Sciatic nerve (tissue), 2 donors: Measurements from ENCODE around the gene WNT9B. TPM values are rescaled to one million over a fixed set of nuclear protein-coding genes. Genes with fewer than 3 reads are reported as not detected.

Experiments used
- ATAC-seq: fragments of 200-7000 bp; cut with Tn5 transposase; one replicate; pipeline ENCODE4 v1.9.1; 2020; ENCODE audit warnings: mild to moderate bottlenecking, moderate library complexity
- DNase-seq: peaks from one replicate; pipeline ENCODE4 v3.0.0-alpha.2; 2020; ENCODE audit warnings: low spot score
- intact Hi-C: fragments of 100-400 bp; cut with DNase I; formaldehyde crosslinking; loops from one replicate; pipeline ENCODE4 v1.14.2; 2022
- total RNA-seq: library from RNA; stranded (reverse); fragmentation: NEBNext Ultra II Directional; extraction: Animal tissue kit (Norgen Biotek cat#: 25700); gene quantifications from one replicate; pipeline ENCODE4 v1.2.1, GENCODE V29; 2021
- donor health status: DM: no; HTN: no; CAD: no.
- donor health status: DM: no; HTN: no; CAD: no.

Gene WNT9B
- total RNA-seq, 1 donor from 2014 or later = not detected

DNA sequence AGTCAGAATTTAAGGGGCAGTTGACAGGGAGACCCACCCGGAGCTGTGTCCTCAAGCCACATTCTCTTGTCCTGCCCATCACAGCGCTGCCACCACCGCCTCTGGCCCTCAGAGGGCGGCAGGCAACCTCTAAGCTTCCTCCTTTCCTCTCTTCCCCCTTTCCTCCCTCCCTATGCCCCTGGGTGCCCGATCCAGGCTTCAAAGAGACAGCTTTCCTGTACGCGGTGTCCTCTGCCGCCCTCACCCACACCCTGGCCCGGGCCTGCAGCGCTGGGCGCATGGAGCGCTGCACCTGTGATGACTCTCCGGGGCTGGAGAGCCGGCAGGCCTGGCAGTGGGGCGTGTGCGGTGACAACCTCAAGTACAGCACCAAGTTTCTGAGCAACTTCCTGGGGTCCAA, 23.5 kb downstream of the WNT9B start:
- intact Hi-C loops = no loop called here
- no peak for DNase-seq
- ATAC-seq = no peak

DNA sequence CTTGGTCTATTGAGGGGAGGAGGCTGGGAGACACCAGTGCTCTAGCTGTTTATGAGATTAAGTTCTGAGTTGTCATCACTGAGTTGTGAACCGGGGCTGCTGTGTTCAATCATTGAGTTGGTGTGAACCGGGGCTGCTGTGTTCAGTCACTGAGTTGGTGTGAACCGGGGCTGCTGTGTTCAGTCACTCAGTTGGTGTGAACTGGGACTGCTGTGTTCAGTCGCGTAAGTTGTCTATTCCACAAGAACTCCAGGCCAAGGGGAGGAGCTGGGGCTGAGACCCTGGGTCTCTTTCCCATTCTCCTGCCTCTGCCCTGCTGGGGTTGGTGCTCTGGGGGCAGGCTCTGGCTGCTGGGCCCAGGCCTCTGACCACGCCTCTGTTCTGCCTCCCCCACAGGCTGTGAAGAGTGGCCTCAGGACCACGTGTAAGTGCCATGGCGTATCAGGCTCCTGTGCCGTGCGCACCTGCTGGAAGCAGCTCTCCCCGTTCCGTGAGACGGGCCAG, 24.5 kb downstream of the WNT9B start:
- no peak for ATAC-seq
- intact Hi-C loops = no loop called here
- DNase-seq = no peak

DNA sequence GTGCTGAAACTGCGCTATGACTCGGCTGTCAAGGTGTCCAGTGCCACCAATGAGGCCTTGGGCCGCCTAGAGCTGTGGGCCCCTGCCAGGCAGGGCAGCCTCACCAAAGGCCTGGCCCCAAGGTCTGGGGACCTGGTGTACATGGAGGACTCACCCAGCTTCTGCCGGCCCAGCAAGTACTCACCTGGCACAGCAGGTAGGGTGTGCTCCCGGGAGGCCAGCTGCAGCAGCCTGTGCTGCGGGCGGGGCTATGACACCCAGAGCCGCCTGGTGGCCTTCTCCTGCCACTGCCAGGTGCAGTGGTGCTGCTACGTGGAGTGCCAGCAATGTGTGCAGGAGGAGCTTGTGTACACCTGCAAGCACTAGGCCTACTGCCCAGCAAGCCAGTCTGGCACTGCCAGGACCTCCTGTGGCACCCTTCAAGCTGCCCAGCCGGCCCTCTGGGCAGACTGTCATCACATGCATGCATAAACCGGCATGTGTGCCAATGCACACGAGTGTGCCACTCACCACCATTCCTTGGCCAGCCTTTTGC, 25.0 kb downstream of the WNT9B start:
- DNase-seq = no peak
- no peak for ATAC-seq
- intact Hi-C loops = no loop called here

DNA sequence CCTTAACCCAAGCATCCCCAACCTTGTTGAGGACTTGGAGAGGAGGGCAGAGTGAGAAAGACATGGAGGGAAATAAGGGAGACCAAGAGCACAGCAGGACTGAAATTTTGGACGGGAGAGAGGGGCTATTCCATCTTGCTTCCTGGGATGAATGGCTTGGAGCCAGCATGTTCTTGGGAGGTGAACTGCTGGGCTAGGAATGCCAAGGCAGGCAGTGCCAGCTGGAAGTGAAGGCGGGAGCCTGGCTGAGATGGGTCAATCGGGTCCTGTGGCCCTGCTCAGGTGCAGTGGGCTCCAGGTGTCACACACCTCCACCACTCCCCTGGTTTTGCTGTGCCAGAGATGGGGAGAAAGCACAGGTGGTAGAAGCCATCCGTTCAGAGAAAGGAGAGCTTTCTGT, 25.5 kb downstream of the WNT9B start:
- no peak for ATAC-seq
- intact Hi-C loops = no loop called here
- no peak for DNase-seq

DNA sequence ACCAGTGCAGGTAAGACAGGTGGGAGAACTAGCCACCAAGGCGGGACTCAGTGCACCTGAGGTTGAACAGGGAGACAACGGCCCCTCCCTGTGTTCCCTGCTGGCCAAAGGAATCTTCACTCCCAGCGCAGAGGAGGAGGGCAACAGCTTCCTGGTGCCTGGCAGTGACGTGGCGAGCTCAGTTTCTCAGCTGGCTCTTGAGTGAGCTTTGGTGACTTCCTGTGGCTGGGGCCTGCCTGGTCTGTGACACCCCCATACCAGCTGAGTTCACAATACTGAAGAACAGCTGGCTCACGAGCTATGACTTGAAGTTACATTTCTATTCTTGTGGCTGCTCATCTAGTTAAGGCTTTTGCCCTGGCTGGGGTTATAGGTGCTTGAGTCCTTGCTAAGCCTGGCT, 26.1 kb downstream of the WNT9B start:
- peak; percentile 40 for ATAC-seq
- DNase-seq = no peak
- intact Hi-C loops = no loop called here

DNA sequence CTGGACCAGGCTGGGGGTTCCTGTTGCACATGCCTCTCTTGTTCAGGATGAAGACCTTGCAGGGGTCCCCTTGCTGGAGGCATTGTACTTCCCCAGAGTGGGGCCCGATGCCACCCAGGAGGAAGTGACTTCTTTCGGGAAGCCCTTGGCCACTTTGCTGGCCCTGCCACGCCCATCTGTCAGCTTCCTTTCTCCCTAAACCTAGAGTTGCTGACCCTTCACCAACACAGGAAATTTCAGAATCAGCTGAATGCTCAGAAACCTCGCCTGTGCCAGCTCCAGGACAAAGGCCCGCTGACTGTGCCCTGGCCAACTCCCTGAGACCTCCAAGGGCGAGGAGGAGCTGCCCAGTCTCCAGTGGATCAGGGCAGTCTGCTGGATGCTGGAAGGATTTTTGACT, 26.7 kb downstream of the WNT9B start:
- ATAC-seq (peak; percentile 65), DNase-seq (no peak)
- intact Hi-C loops = no loop called here

DNA sequence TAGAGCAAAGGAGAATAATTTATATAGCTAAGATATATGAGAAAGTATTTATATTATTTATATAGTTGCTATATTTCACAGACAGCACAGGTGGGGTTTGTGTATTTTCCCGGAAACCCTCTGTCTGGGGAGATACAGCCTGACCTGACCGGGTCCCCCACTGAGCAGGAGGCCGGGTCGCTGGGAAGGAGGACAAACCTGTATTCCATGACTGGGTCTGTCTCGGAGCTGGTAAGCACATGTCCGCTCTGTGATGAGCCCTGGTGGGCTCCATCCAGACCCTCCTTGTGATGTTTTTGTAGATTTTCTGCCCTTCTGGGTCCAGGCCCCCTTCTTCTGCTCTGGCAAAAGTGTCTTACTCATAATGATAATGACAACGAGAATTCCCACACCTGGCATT, 27.7 kb downstream of the WNT9B start:
- ATAC-seq = no peak
- DNase-seq = no peak
- intact Hi-C loops = no loop called here

DNA sequence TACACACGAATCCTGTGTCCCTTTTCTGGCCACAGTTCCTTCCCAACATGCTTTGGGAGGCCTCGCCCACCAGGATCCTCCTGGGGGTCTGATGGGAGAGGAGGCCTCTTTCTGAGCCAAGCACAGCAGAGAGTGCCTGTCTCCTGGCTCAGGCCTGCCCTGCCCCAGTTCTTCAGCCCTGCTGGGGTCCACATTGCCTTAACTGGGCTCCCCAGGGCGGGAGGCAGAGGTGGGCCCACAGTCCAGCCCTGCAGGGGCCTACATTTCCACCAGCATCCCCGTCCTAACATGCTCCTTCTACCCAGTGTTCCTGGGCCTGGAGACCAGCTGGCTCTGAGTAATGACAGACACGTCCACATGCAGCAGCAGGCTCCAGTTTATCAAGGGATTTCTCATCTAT, 29.6 kb downstream of the WNT9B start:
- intact Hi-C loops = no loop called here
- DNase-seq (no peak), ATAC-seq (no peak)

DNA sequence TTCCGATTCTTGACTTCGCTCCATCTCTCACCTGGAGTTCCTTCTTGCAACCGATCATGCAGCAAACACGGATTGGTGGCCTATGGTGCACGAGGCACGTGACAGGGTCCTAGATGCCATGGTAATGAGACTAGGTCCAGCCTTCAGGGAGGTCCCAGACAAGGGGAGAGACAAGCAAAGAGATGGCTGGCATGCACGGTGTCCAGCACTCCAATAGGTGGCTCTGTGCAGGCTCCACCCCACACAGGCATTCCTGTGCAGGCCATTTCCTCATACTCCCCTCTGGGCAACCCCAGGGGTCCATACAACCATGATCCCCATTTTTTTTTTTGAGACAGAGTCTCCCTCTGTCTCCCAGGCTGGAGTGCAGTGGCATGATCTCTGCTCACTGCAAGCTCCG, 31.3 kb downstream of the WNT9B start:
- intact Hi-C loops = no loop called here
- ATAC-seq (no peak), DNase-seq (no peak)

DNA sequence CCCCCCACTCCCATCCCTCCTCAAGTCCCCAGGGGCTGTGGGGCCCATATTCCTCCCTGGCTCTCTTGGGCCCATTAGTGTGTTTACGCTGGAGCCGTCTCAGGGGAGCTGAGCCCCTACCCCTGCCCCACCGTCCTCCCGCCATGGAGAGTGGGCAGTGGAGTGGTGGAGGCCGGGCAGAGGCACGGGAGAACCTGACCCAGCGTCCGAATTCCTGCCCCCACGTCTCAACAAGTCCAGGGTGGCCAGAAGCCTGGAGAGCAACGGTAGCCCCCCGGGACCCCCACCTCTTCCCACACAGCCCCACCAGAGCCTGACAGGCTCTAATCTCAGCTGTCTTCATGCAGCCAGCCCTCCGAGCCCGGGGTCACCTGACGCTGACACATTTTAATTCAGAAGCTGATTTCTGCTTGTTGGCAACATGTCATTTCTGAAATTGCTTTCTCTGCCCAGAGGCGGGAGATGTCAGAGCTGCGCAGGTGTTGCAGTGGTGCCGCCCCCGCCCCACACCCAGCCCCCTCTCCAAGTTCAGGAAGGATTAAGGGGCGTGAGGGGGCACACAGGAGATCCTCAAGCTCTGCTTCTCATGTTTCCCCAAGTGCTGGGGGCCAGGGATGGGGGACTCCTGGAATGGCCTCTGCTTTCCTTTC, 32.6 kb downstream of the WNT9B start:
- ATAC-seq (no peak), DNase-seq (no peak)
- intact Hi-C loops = no loop called here

DNA sequence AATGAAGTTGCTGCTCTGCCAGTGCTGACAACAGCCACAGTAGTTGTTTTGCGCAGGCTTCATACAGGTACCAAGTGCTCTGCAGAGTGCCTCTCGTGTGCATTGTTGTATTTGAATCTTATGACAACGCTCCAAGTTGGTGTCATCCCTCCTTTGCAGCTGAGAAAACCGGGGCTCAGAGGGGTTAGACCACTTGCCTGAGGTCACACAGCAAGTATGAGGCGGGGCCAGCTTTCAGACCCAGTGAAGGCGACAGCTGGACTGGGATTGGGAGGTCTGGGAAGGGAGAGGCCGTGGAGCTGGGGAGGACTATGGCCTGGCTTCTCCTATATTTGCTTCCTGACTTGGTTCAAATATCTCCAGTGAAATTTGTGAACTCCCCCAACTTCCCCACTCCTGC, 33.2 kb downstream of the WNT9B start:
- ATAC-seq (no peak), DNase-seq (no peak)
- intact Hi-C loops = no loop called here

DNA sequence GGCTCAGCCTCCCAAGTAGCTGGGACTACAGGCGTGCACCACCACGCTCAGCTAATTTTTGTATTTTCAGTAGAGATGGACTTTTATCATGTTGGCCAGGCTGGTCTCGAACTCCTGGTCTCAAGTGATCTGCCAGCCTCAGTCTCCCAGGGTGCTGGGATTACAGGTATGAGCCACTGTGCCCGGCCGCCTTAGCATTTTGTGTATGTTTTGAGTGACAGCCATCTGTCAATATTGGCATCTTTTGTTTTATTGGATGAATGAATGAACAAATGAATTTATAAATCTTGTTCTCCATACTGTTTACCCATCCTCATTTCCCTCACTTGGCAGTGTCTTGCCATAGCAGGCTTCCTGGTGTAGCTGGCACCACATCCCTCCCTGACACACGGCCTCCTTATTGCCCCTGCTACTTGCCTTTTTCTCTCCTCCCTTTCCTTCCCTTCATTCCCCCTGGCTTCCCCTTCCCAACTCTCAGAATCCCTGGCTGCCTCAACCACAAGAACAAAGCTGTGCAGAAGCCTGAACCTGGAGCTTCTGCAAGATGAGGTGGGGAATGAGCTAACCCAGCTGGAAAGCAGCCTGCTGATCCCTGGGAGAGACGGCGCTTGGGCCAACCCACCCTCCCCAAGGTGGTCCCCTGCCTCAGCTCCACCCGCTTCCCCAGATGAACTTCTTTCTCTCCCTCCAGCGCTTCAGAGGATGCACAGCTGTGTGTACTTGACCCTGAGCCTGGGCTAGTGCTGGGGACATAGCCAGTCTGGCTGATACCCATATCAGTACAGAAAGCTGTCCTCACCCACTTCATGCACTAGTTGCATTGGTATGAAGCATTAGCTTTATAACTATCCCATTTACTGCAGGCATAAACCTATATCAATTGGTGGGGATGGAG, 34.3 kb downstream of the WNT9B start:
- ATAC-seq = no peak
- DNase-seq = no peak
- intact Hi-C loops = no loop called here

DNA sequence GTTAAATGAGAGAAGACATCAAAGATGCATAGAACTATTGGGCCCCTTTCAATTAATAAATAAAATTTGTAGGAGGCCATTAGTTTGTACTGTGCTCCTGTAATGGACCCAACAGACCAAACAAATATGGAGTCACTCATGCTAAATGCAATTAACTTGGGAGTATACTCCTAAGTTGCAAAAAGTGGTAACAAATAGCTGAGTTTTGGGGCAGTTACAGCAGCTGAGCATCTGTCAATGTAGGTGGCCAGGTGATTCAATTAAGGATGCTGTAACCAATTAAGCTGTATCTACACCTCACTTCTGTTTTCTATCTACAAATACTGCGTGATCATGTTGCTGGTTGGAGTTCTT, 34.9 kb downstream of the WNT9B start:
- intact Hi-C loops = no loop called here
- ATAC-seq (no peak), DNase-seq (no peak)

DNA sequence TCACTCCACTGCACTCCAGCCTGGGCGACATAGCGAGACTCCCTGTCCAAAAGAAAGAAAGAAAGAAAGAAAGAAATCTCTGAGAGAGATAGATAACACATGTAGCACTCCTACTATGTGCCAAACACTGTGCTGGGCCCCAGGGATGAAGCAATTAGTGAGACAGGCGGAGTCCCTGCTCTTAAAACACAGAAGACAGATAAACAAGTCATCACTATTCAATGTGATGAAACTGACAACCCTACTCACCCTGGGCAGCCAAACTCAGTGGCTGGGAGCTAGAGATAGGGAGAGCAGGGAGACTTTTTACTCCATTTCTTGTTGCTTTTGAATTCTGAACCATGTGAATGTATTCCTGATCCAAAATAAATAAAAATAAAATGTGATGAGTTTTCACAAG, 36.3 kb downstream of the WNT9B start:
- no peak for ATAC-seq
- no peak for DNase-seq

DNA sequence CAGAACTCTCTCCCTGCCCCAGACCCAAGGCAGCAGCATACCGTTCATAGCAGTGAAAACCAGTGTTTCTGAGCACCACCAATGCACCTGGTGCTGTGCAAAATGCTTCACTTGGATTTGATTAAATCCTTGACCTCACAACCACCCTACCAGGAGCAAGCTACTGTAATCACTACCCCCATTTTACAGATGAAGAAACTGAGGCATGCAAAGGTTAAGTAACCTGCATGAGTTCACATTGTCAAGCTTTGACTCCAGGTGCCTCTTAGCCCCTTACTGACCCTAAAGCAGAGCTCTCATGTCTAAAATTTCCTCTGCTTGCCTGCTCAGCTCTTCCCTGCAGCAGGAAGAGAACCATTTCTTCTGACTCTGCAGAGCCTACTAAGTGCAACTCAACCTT, 37.3 kb downstream of the WNT9B start:
- intact Hi-C loops = no loop called here
- ATAC-seq (no peak), DNase-seq (no peak)

More for the DNA sequence above, 36.3 kb downstream of the WNT9B start:
- intact Hi-C loops = no loop called here

DNA sequence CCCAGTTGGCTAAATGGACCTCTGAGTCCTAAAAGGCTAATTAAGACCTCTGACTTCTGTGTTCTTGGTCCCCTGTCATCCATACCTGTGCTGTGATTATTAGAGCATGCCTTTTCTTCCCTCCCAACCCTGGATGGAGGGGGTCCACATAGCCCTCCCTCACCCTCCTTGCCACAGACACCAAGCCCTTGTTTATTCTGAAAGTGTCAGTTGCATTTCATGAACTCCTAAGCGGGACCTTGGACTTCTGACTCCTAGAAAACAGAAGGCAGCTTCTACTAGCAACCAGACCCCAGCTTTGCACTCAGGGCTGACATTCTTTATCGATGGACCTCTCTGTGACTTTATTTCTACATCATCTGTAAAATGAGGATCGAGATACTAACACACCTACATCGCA, 38.1 kb downstream of the WNT9B start:
- no peak for DNase-seq
- intact Hi-C loops = no loop called here
- ATAC-seq = no peak

DNA sequence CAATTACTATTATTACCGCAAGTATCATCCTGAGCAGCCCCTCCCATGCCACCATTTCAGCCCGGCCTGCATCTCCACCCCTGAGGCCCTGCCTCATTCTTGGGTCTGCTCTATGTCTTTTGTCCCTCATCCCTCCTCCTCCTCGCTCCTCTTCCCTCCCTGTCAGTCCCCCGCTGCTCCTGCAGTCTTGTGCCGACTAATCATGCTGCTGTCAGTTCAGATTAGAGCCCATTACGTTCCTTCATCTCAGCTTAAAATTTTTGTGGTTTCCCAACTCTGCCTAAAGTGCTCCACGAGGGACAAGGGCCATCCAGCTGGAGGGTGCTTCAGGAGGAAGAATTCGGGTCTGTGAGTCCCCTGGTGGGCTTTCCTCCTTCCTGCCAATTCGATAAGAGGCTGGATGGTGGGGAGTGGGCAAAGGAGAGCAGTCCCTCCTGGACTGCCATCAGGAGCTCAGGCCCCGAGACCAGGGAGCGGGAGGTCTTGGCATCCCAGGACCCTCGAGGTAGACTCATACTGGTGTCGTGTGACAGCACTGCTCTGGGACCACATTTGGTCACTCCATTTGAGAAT, 38.7 kb downstream of the WNT9B start:
- DNase-seq = no peak
- intact Hi-C loops = no loop called here
- ATAC-seq = no peak

DNA sequence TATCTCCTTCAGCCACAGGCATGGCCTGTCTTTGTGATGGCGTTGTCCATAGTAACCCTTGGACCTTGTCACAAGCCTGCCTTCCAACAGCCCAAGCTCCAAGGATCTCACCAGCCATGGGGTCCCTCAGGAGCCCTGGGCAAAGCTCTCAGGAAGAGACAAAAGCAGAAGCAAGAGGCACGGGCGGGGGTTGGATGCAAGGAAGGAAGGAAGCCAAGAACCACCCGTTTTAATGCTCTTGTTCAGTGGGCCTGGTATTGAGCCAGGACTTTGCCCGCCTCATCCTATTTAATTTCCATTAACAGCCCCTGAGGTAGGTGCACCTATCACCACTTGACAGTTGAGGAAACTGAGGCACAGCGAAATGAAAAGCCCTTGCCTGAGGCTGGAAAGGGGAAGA, 39.3 kb downstream of the WNT9B start:
- ATAC-seq = no peak
- intact Hi-C loops = no loop called here
- no peak for DNase-seq

DNA sequence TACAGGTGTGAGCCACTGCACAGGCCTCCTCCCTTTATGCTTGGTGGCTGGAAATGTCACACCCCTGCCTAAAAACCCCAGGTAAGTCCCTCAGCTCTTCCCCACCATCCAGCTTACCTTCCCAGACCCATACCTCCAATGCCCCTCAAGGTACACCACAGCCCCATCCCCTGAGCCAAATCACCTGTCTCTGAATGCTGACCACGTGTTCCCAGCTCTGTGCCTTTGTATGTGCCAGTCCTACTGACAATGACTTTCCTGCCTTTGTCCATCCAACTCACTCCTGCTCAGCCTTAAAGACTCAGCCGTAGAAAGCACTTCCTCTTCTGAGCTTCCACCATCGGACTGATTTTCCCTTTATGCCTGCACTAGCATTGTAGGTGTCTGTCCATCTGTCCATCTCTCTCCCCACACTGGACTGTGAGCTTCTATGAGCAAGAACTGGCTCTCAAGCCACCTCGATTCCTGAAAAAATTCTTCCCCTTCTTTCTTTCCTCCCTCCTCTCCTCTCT, 40.9 kb downstream of the WNT9B start:
- no peak for DNase-seq
- ATAC-seq = no peak
- intact Hi-C loops = no loop called here

DNA sequence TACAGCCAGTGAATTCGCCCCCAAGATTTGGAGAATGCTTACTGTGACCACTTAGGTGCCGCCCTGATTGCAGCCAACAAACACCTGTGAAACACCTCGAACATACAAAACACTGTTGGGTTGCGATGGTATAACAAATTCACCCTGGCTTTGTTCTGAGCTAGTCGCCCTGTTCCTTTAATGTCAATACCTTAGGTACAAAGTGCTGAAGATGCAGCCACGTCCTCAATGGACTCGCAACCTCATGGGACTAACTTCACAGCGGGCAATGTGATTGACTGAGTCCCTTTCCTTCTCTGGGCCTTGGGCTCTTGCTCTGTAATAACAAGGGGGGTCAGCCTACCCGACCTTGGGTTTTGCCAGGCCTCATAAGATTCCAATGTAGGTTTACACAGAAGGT, 42.6 kb downstream of the WNT9B start:
- intact Hi-C loops = no loop called here
- no peak for DNase-seq
- ATAC-seq = no peak
